SK-N-SH treated with all-trans-retinoic acid at 6 μM for 48 hours (cell line): ENCODE data around the gene OSGEPL1.

Experiments used
- ATAC-seq: fragments of 200-7000 bp; cut with Tn5 transposase; 3 replicates; pipeline ENCODE4 v1.9.1; 2020; ENCODE audit warnings: mild to moderate bottlenecking, moderate library complexity
- ARNTL ChIP-seq: fragments of 450-650 bp; formaldehyde crosslinking; IDR thresholded peaks from 2 replicates; pipeline ENCODE4 v1.5.0; 2020; ENCODE audit warnings: low read depth, mild to moderate bottlenecking, moderate library complexity, borderline replicate concordance
- BACH2 ChIP-seq: fragments of 250-450 bp; sonication (Bioruptor Pico); IDR thresholded peaks from 2 replicates; pipeline ENCODE4 v1.9.0; 2021; ENCODE audit warnings: mild to moderate bottlenecking, borderline replicate concordance
- CSDC2 ChIP-seq: fragments of 250-450 bp; sonication (Bioruptor Pico); IDR thresholded peaks from 2 replicates; pipeline ENCODE4 v1.5.0; 2020; ENCODE audit warnings: mild to moderate bottlenecking, moderate library complexity
- ESRRG ChIP-seq: fragments of 250-450 bp; sonication (Bioruptor Pico); IDR thresholded peaks from 2 replicates; pipeline ENCODE4 v1.6.1; 2021; ENCODE audit warnings: mild to moderate bottlenecking
- GLIS3 ChIP-seq: fragments of 250-450 bp; sonication (Bioruptor Pico); IDR thresholded peaks from 2 replicates; pipeline ENCODE4 v1.5.0; 2020; ENCODE audit warnings: mild to moderate bottlenecking, moderate library complexity
- ISL1 ChIP-seq: fragments of 250-450 bp; sonication (Bioruptor Pico); IDR thresholded peaks from 2 replicates; pipeline ENCODE4 v2.1.2; 2022; ENCODE audit warnings: mild to moderate bottlenecking, moderate library complexity
- OSR1 ChIP-seq: fragments of 250-450 bp; sonication (Bioruptor Pico); IDR thresholded peaks from 2 replicates; pipeline ENCODE4 v1.8.0; 2022; ENCODE audit warnings: moderate library complexity, mild to moderate bottlenecking, inconsistent platforms
- PPARA ChIP-seq: fragments of 250-450 bp; sonication (Bioruptor Pico); IDR thresholded peaks from 2 replicates; pipeline ENCODE4 v1.5.0; 2020; ENCODE audit warnings: mild to moderate bottlenecking, borderline replicate concordance
- RARB ChIP-seq: fragments of 250-450 bp; sonication (Bioruptor Pico); IDR thresholded peaks from 2 replicates; pipeline ENCODE4 v1.8.0; 2021; ENCODE audit warnings: mild to moderate bottlenecking, moderate library complexity
- TCF4 ChIP-seq: fragments of 250-450 bp; sonication (Bioruptor Pico); IDR thresholded peaks from 2 replicates; pipeline ENCODE4 v1.8.0; 2021; ENCODE audit warnings: mild to moderate bottlenecking, moderate library complexity, borderline replicate concordance
- TOX ChIP-seq: fragments of 250-450 bp; sonication (Bioruptor Pico); IDR thresholded peaks from 2 replicates; pipeline ENCODE4 v1.8.0; 2021; ENCODE audit warnings: mild to moderate bottlenecking, moderate library complexity, borderline replicate concordance
- TSHZ2 ChIP-seq: fragments of 250-450 bp; sonication (Bioruptor Pico); IDR thresholded peaks from 2 replicates; pipeline ENCODE4 v1.5.0; 2020; ENCODE audit warnings: mild to moderate bottlenecking, moderate library complexity
- ZC3H10 ChIP-seq: fragments of 250-450 bp; sonication (Bioruptor Pico); IDR thresholded peaks from 2 replicates; pipeline ENCODE4 v1.5.1; 2021; ENCODE audit warnings: mild to moderate bottlenecking, moderate library complexity
- ZFP3 ChIP-seq: fragments of 250-450 bp; sonication (Bioruptor Pico); IDR thresholded peaks from 2 replicates; pipeline ENCODE4 v1.5.0; 2020; ENCODE audit warnings: mild to moderate bottlenecking, moderate library complexity
- ZFP30 ChIP-seq: fragments of 450-650 bp; formaldehyde crosslinking; IDR thresholded peaks from 2 replicates; pipeline ENCODE4 v1.5.0; 2022; ENCODE audit warnings: mild to moderate bottlenecking, moderate library complexity
- ZNF565 ChIP-seq: fragments of 450-650 bp; formaldehyde crosslinking; conservative IDR thresholded peaks from 2 replicates; pipeline ENCODE4 v1.5.0; 2020; ENCODE audit warnings: low read depth, mild to moderate bottlenecking, moderate library complexity
- ZNF70 ChIP-seq: fragments of 450-650 bp; formaldehyde crosslinking; IDR thresholded peaks from 2 replicates; pipeline ENCODE4 v1.5.0; 2020; ENCODE audit warnings: mild to moderate bottlenecking, moderate library complexity
- ZNF8 ChIP-seq: fragments of 450-650 bp; formaldehyde crosslinking; IDR thresholded peaks from 2 replicates; pipeline ENCODE4 v1.5.0; 2020; ENCODE audit warnings: mild to moderate bottlenecking, moderate library complexity
- TF ChIP-seq, protein P1 (sequence below): fragments of 250-450 bp; sonication (Bioruptor Pico); IDR thresholded peaks from 2 replicates; pipeline ENCODE4 v1.5.1; 2021; ENCODE audit warnings: mild to moderate bottlenecking, moderate library complexity
- TF ChIP-seq, protein P2 (sequence below): fragments of 250-450 bp; sonication (Bioruptor Pico); IDR thresholded peaks from 2 replicates; pipeline ENCODE4 v1.8.0; 2021; ENCODE audit warnings: low read depth, mild to moderate bottlenecking, moderate library complexity, borderline replicate concordance
- TF ChIP-seq, protein P3 (sequence below): fragments of 250-450 bp; sonication (Bioruptor Pico); IDR thresholded peaks from 2 replicates; pipeline ENCODE4 v1.5.1; 2020; ENCODE audit warnings: low read depth, mild to moderate bottlenecking, moderate library complexity
- TF ChIP-seq, protein P4 (sequence below): fragments of 250-450 bp; sonication (Bioruptor Pico); IDR thresholded peaks from 2 replicates; pipeline ENCODE4 v1.8.0; 2020; ENCODE audit warnings: mild to moderate bottlenecking, moderate library complexity, borderline replicate concordance

The OSGEPL1 gene

GRCh38 chr2:189770590-189771322 is 8.2 kb upstream of the OSGEPL1 start:
- no peak for ATAC-seq
- TF ChIP-seq ISL1 (CRISPR knock-in tag) (no peak), OSR1 (CRISPR knock-in tag) (no peak), RARB (CRISPR knock-in tag) (no peak), PPARA (no peak), TCF4 (CRISPR knock-in tag) (no peak), ZNF8 (CRISPR knock-in tag) (no peak), ZFP3 (CRISPR knock-in tag) (no peak), TSHZ2 (CRISPR knock-in tag) (no peak), TOX (CRISPR knock-in tag) (no peak), CSDC2 (no peak), ESRRG (no peak), ZNF565 (CRISPR knock-in tag) (no peak), ZFP30 (CRISPR knock-in tag) (no peak), BACH2 (CRISPR knock-in tag) (no peak), GLIS3 (CRISPR knock-in tag) (no peak), ZC3H10 (CRISPR knock-in tag) (no peak)
- TF ChIP-seq, protein P1, sequence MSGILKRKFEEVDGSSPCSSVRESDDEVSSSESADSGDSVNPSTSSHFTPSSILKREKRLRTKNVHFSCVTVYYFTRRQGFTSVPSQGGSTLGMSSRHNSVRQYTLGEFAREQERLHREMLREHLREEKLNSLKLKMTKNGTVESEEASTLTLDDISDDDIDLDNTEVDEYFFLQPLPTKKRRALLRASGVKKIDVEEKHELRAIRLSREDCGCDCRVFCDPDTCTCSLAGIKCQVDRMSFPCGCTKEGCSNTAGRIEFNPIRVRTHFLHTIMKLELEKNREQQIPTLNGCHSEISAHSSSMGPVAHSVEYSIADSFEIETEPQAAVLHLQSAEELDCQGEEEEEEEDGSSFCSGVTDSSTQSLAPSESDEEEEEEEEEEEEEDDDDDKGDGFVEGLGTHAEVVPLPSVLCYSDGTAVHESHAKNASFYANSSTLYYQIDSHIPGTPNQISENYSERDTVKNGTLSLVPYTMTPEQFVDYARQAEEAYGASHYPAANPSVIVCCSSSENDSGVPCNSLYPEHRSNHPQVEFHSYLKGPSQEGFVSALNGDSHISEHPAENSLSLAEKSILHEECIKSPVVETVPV (CRISPR knock-in tag), result no peak
- TF ChIP-seq, protein P2, sequence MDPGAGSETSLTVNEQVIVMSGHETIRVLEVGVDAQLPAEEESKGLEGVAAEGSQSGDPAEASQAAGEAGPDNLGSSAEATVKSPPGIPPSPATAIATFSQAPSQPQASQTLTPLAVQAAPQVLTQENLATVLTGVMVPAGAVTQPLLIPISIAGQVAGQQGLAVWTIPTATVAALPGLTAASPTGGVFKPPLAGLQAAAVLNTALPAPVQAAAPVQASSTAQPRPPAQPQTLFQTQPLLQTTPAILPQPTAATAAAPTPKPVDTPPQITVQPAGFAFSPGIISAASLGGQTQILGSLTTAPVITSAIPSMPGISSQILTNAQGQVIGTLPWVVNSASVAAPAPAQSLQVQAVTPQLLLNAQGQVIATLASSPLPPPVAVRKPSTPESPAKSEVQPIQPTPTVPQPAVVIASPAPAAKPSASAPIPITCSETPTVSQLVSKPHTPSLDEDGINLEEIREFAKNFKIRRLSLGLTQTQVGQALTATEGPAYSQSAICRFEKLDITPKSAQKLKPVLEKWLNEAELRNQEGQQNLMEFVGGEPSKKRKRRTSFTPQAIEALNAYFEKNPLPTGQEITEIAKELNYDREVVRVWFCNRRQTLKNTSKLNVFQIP (CRISPR knock-in tag), result no peak
- TF ChIP-seq, protein P3, sequence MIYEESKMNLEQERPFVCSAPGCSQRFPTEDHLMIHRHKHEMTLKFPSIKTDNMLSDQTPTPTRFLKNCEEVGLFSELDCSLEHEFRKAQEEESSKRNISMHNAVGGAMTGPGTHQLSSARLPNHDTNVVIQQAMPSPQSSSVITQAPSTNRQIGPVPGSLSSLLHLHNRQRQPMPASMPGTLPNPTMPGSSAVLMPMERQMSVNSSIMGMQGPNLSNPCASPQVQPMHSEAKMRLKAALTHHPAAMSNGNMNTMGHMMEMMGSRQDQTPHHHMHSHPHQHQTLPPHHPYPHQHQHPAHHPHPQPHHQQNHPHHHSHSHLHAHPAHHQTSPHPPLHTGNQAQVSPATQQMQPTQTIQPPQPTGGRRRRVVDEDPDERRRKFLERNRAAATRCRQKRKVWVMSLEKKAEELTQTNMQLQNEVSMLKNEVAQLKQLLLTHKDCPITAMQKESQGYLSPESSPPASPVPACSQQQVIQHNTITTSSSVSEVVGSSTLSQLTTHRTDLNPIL (CRISPR knock-in tag), result no peak

GRCh38 chr2:189763908-189764661 is 1.5 kb upstream of the OSGEPL1 start:
- ATAC-seq, result 0 out of 3 replicates have a peak, but pooled peaks have one; percentile 4
- no peak for TF ChIP-seq RARB (CRISPR knock-in tag)
- no peak for TF ChIP-seq ZC3H10 (CRISPR knock-in tag)
- TF ChIP-seq PPARA, result no peak
- no peak for TF ChIP-seq ESRRG
- TF ChIP-seq ARNTL, result no peak
- TF ChIP-seq, protein P2 (CRISPR knock-in tag), result no peak
- no peak for TF ChIP-seq GLIS3 (CRISPR knock-in tag)
- no peak for TF ChIP-seq ZFP30 (CRISPR knock-in tag)
- TF ChIP-seq, protein P3 (CRISPR knock-in tag), result no peak
- no peak for TF ChIP-seq TOX (CRISPR knock-in tag)
- no peak for TF ChIP-seq ISL1 (CRISPR knock-in tag)
- TF ChIP-seq ZNF565 (CRISPR knock-in tag), result no peak
- no peak for TF ChIP-seq BACH2 (CRISPR knock-in tag)
- TF ChIP-seq, protein P1 (CRISPR knock-in tag), result no peak
- TF ChIP-seq, protein P4, sequence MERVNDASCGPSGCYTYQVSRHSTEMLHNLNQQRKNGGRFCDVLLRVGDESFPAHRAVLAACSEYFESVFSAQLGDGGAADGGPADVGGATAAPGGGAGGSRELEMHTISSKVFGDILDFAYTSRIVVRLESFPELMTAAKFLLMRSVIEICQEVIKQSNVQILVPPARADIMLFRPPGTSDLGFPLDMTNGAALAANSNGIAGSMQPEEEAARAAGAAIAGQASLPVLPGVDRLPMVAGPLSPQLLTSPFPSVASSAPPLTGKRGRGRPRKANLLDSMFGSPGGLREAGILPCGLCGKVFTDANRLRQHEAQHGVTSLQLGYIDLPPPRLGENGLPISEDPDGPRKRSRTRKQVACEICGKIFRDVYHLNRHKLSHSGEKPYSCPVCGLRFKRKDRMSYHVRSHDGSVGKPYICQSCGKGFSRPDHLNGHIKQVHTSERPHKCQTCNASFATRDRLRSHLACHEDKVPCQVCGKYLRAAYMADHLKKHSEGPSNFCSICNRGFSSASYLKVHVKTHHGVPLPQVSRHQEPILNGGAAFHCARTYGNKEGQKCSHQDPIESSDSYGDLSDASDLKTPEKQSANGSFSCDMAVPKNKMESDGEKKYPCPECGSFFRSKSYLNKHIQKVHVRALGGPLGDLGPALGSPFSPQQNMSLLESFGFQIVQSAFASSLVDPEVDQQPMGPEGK (CRISPR knock-in tag), result no peak
- TF ChIP-seq ZNF70 (CRISPR knock-in tag), result no peak
